HG02938 (cell line): ENCODE results near the gene PLCD4.

Source experiments
- ATAC-seq: cut with Tn5 transposase; IDR thresholded peaks from one replicate; pipeline ENCODE4 v1.9.1; 2021; ENCODE audit warnings: mild to moderate bottlenecking, moderate library complexity; ENCODE audit not compliant: unreplicated experiment

PLCD4 gene

GRCh38 chr2:218662377-218662776 is 54.7 kb downstream of the PLCD4 start:
- no peak for ATAC-seq

- ATAC-seq, result no peak
Measured at GRCh38 chr2:218662827-218663226, 55.1 kb downstream of the PLCD4 start.

- no peak for ATAC-seq
Measured at GRCh38 chr2:218663901-218664300, 56.2 kb downstream of the PLCD4 start.

DNA sequence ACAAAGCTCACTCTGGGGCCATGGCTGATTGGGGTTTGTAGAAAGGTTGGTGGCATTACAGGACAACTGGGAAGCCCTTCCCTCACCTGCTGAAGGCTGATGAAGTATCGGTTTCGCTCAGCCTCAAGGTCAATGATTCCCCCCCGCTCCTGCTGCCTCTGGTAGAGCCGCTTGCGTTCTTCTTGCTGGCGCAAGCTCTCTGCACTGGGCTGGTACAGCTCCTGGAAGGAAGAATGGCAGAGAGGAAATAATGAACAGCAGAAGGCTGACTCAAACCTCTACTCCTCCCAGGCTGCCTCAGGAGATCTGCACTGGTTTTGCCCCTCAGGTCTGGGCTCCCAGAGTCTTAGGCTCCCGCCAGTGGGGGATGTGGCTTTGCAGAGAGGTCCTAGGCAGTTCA is 57.0 kb downstream of the PLCD4 start:
- ATAC-seq, result no peak

DNA sequence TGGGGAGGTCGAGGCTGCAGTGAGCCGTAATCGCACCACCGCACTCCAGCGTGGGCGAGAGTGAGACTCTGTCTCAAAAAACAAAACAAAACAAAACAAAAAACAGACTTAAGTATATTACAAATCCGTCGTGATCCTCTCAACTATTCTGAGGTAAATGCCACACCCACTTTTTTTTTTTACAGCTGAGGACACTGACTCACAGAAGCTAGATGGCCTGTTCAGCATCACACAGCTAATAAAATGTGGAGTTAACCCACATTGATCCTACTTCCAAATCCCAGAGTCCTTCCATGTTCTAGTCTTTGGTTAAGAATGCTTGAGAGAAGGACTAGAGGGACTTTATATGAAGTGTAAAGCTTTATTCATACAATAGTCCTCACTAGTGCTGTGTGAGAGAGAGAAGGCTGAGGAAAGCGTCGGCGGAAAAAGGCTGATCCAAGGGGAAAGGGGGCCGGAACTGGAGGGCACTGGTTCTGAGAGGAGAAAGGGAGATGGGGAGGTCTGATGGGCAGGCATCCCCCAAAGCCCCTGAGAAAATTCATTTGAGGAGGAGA is 63.5 kb downstream of the PLCD4 start:
- ATAC-seq, result no peak

DNA sequence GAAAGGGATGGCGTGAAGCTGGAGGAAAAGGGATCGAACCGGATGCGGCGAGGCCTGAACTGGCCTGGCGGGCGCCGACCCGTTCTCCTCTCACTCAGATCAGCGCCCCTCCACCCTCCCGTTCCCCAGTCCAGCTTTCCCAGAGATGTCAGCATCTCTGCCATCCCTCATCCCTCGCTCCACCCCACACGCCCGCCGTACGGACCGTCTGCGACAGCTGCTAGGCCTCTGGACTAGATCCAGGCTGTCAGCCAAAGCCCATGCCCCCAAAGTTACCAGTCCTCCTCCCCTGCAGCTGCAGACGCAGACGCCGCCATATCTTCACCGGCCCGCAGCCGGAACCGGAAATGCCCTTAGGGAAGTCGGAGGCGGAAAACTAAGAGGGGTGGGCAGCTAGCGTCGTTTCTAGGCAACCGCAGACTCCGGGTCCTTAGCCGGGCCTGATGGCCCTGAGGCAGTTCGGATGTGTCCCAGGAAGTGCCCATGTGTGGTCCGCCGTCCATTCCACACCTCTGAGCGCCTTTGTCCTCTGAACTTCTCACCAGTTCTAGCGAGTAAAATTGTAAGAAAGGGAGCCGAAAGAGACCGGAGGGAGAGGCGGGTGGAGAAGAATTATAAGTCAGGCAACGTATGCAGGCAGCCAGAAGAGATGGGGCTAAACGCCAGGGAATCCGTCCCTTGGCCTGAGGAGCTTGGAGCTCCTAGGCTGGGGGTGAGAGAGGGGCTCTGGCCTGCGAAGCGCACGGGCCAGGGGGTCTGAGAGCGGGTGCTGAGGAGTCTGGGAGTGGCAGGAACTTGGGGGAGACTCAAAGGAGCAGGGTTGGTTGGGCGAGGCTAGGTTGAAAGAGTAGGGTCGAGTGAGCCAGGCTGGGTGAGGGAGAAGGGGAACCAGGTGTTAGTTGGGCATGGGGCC is 64.2 kb downstream of the PLCD4 start, which contains the start of the genes RNF25 and STK36:
TSS of gene RNF25 (minus strand) at position 349 of the 913 bp plus-strand sequence. CDS start at position 317, 32 bp downstream.
TSS of gene STK36 (plus strand) at position 433 of the 913 bp plus-strand sequence. CDS start 744 bp downstream, outside the sequence.
- ATAC-seq, result peak; percentile 97

DNA sequence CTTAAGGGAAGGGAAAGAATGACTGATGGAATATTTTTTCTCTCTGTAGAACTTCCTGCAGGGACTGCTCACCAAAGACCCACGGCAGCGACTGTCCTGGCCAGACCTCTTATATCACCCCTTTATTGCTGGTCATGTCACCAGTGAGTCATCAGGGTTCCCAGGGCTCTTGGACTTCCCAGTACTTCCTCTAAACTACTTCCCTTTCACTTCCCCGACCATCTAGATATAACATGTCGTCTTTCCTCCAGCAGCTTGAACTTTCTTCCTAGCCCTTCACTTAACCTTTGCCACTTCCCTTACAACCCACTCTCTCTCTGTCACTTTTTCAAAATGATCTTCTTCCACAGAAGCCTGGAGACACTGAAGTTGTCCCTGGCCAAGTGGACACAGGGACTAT is 71.4 kb downstream of the PLCD4 start:
- no peak for ATAC-seq

DNA sequence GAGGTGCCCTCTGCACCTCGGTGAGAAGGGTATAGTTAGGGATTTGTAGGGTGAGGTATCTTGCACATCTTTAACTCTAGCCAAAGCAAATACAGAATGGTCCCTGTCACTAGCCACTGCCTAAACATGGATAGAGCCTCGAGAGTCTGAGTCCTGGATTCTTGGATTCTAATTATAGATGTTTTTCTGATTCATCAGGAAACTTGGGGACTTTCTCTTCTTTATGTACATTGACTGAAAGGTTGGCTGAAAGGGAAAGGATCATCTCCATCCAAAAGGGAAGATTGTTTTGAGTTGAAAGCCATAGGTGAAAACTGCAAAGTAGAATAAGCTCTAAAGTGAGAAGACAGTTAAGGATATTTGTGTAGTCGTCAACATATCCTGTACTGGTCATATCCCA is 72.4 kb downstream of the PLCD4 start:
- ATAC-seq, result no peak
